ENCODE measurements around the gene PWWP2A.
"Not testable (repeated sequence)": the region's sequence is repeated elsewhere in the genome, so short reads cannot be mapped to it uniquely, and the experiment has no call there.

The PWWP2A gene

GRCh38 chr5:160081495-160081894 is 37.8 kb downstream of the PWWP2A start:
- no peak for TF ChIP-seq CTCF (IDR thresholded peaks at IDR 0.05; ENCODE audit: low read depth, low read length, missing control alignments)
- DNase-seq (ENCODE audit: extremely low read depth, low read depth): no peak
- H3K4me3 ChIP-seq (replicated peaks; ENCODE audit: low read depth, low read length): no peak overlapping the region

GRCh38 chr5:160079753-160080152 is 39.5 kb downstream of the PWWP2A start:
- no peak for TF ChIP-seq CTCF (IDR thresholded peaks at IDR 0.05; ENCODE audit: low read depth, low read length, missing control alignments)
- DNase-seq (ENCODE audit: extremely low read depth, low read depth): no peak
- H3K4me3 ChIP-seq (replicated peaks; ENCODE audit: low read depth, low read length): no peak overlapping the region

- no peak for DNase-seq (ENCODE audit: extremely low read depth, low read depth)
- no peak for TF ChIP-seq CTCF (IDR thresholded peaks at IDR 0.05; ENCODE audit: low read depth, low read length, missing control alignments)
- no peak overlapping the region for H3K4me3 ChIP-seq (replicated peaks; ENCODE audit: low read depth, low read length)
Observed at GRCh38 chr5:160076997-160077396, 42.3 kb downstream of the PWWP2A start.

- TF ChIP-seq CTCF (IDR thresholded peaks at IDR 0.05; ENCODE audit: low read depth, low read length, missing control alignments): no peak
- DNase-seq (ENCODE audit: extremely low read depth, low read depth): no peak
- no peak overlapping the region for H3K4me3 ChIP-seq (replicated peaks; ENCODE audit: low read depth, low read length)
Observed at GRCh38 chr5:160075073-160075472, 44.2 kb downstream of the PWWP2A start.

- no peak overlapping the region for H3K4me3 ChIP-seq (replicated peaks; ENCODE audit: low read depth, low read length)
- TF ChIP-seq CTCF (IDR thresholded peaks at IDR 0.05; ENCODE audit: low read depth, low read length, missing control alignments): no peak
- DNase-seq (ENCODE audit: extremely low read depth, low read depth): no peak
Observed at GRCh38 chr5:160071916-160072315, 47.3 kb downstream of the PWWP2A start.

GRCh38 chr5:160071516-160071915 is 47.7 kb downstream of the PWWP2A start:
- H3K4me3 ChIP-seq (replicated peaks; ENCODE audit: low read depth, low read length): no peak overlapping the region
- no peak for DNase-seq (ENCODE audit: extremely low read depth, low read depth)
- no peak for TF ChIP-seq CTCF (IDR thresholded peaks at IDR 0.05; ENCODE audit: low read depth, low read length, missing control alignments)

- H3K4me3 ChIP-seq (replicated peaks; ENCODE audit: low read depth, low read length); DNase-seq (ENCODE audit: extremely low read depth, low read depth): not testable (repeated sequence)
Observed at GRCh38 chr5:160069120-160069519, 50.1 kb downstream of the PWWP2A start.
